OCI-LY7 (cell line): ENCODE results near the gene AP1M1. TPM values are rescaled to one million over a fixed set of nuclear protein-coding genes. Genes with fewer than 3 reads are reported as not detected.
A peak's percentile ranks its signal among the peaks of the same experiment; 100 is the strongest.

ENCODE experiments used
- BruUV-seq: library from RNA; stranded (reverse); fragments of 400-500 nt; replicated peaks from 2 replicates; lab custom pipeline; 2021; lab: Mats Ljungman, UMichigan
- CTCF ChIA-PET: fragments of 300-600 bp; sonication (Branson Sonifier 250); formaldehyde crosslinking; loops from one replicate; lab custom pipeline; 2022; ENCODE audit warnings: antibody characterized with exemption; ENCODE audit not compliant: unreplicated experiment; lab: Charles Lee
- POLR2A ChIA-PET: fragments of 300-600 bp; sonication (Branson Sonifier 250); formaldehyde crosslinking; loops from one replicate; lab custom pipeline; 2022; ENCODE audit warnings: antibody characterized with exemption; lab: Charles Lee
- DNase-seq: peaks from one replicate; pipeline ENCODE4 v3.0.0-alpha.2; 2015; ENCODE audit warnings: low spot score
- H2AFZ ChIP-seq: fragments of 200-600 bp; sonication (generic), shearing (Covaris generic); 2 replicates; pipeline ENCODE4 v1.6.1; 2014; ENCODE audit warnings: mild to moderate bottlenecking, antibody characterized with exemption, low read length, moderate library complexity
- H3K27ac ChIP-seq: fragments of 200-600 bp; sonication (generic); 2 replicates; pipeline ENCODE4 v1.5.1; 2014; ENCODE audit warnings: mixed run types, low read depth, mild to moderate bottlenecking, moderate library complexity, low read length, inconsistent platforms; ENCODE audit not compliant: poor library complexity, severe bottlenecking
- H3K36me3 ChIP-seq: fragments of 200-600 bp; sonication (generic); 2 replicates; pipeline ENCODE4 v1.6.1; 2014; ENCODE audit warnings: mild to moderate bottlenecking, antibody characterized with exemption, low read length, moderate library complexity, mixed read lengths; ENCODE audit not compliant: insufficient read depth
- H3K4me1 ChIP-seq: fragments of 200-600 bp; sonication (generic); 2 replicates; pipeline ENCODE4 v1.5.1; 2014; ENCODE audit warnings: mild to moderate bottlenecking, low read length; ENCODE audit not compliant: insufficient read depth, poor library complexity, severe bottlenecking
- H3K4me2 ChIP-seq: fragments of 200-600 bp; sonication (generic); 2 replicates; pipeline ENCODE4 v1.6.1; 2014; ENCODE audit warnings: mild to moderate bottlenecking, low read length
- H3K4me3 ChIP-seq: fragments of 200-600 bp; sonication (generic); 2 replicates; pipeline ENCODE4 v1.5.1; 2014; ENCODE audit warnings: mild to moderate bottlenecking, low read depth, low read length; ENCODE audit not compliant: poor library complexity, severe bottlenecking
- H3K79me2 ChIP-seq: fragments of 200-600 bp; sonication (generic); 2 replicates; pipeline ENCODE4 v1.6.1; 2016; ENCODE audit warnings: low read depth, mild to moderate bottlenecking, low read length, moderate library complexity, mixed read lengths; ENCODE audit not compliant: insufficient read depth
- H3K9me2 ChIP-seq: fragments of 200-600 bp; sonication (generic); 2 replicates; pipeline ENCODE4 v1.6.1; 2016; ENCODE audit warnings: mild to moderate bottlenecking, low read length, mixed read lengths; ENCODE audit not compliant: insufficient read depth
- H3K9me3 ChIP-seq: fragments of 200-600 bp; sonication (generic); 2 replicates; pipeline ENCODE4 v1.6.1; 2014; ENCODE audit warnings: mild to moderate bottlenecking, mixed run types, low read length, mixed read lengths
- H4K20me1 ChIP-seq: fragments of 200-600 bp; sonication (generic); 2 replicates; pipeline ENCODE4 v1.6.1; 2014; ENCODE audit warnings: mild to moderate bottlenecking, antibody characterized with exemption, low read length, moderate library complexity, mixed read lengths; ENCODE audit not compliant: insufficient read depth
- EZH2phosphoT487 ChIP-seq: fragments of 200-600 bp; sonication (generic); IDR thresholded peaks from 2 replicates; pipeline ENCODE4 v1.6.1; 2018; ENCODE audit warnings: low read depth, borderline replicate concordance, mild to moderate bottlenecking, mixed run types, antibody characterized with exemption, low read length, moderate library complexity, mixed read lengths
- intact Hi-C: fragments of 100-400 bp; cut with micrococcal nuclease; formaldehyde crosslinking; loops from one replicate; pipeline ENCODE4 v1.10.0; 2022; ENCODE audit not compliant: unreplicated experiment
- total RNA-seq, 2 experiments: library from RNA; depleted of rRNA in 1 of 2; stranded (reverse); fragments of >200 nt in 1 of 2; shearing (Covaris generic) in 1 of 2; gene quantifications; 2 replicates each; pipeline ENCODE4 v1.2.3, GENCODE V29; 2014 to 2022
- TF ChIP-seq, protein P1 (sequence below): fragments of 200-600 bp; sonication (generic); conservative IDR thresholded peaks from 2 replicates; pipeline ENCODE4 v1.5.1; 2014; ENCODE audit warnings: mild to moderate bottlenecking, antibody characterized with exemption, low read length, moderate library complexity, mixed read lengths

Gene AP1M1
- total RNA-seq, 2 experiments from 2014 or later = 92.9 to 94.6 TPM

DNA sequence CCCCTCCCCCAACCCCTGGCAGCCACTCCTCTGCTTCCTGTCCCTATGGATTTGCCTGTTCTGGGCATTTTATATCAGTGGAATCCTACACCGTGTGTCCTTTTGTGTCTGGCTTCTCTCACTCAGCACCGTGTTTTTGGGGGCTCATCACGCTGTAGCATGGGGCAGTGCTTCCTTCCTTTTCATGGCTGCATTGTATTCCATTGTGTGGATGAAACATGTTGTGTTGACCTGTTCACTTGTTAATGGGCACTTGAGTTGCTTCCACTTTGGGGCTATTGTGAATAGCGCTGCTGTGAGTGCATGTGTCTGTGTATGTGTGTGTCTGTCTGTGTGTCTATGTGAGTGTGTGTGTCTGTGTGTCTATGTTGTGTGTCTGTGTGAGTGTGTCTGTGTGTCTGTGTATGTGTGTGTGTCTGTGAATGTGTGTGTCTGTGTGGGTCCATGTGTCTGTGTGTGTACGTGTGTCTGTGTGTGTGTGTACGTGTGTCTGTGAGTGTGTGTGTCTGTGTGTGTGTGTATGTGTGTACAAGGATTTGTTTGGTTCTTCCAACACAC is 57.2 kb downstream of the AP1M1 start:
- Histone ChIP-seq H3K4me3 (no peak overlapping the region), H3K27ac (no peak overlapping the region), H3K9me2 (no peaks in the 10 kb centered on the region), H4K20me1 (no peaks in the 10 kb centered on the region), H3K9me3 (no peaks in the 10 kb centered on the region), H3K36me3 (no peaks in the 10 kb centered on the region), H3K4me2 (no peak overlapping the region), H2AFZ (no peak overlapping the region), H3K4me1 (peaks cover 58% of the 10 kb centered on the region), H3K79me2 (no peaks in the 10 kb centered on the region)
- intact Hi-C loops = no loop called here
- CTCF ChIA-PET = no interaction called here
- no peak for DNase-seq
- TF ChIP-seq EZH2phosphoT487 = no peak
- TF ChIP-seq, protein P1, sequence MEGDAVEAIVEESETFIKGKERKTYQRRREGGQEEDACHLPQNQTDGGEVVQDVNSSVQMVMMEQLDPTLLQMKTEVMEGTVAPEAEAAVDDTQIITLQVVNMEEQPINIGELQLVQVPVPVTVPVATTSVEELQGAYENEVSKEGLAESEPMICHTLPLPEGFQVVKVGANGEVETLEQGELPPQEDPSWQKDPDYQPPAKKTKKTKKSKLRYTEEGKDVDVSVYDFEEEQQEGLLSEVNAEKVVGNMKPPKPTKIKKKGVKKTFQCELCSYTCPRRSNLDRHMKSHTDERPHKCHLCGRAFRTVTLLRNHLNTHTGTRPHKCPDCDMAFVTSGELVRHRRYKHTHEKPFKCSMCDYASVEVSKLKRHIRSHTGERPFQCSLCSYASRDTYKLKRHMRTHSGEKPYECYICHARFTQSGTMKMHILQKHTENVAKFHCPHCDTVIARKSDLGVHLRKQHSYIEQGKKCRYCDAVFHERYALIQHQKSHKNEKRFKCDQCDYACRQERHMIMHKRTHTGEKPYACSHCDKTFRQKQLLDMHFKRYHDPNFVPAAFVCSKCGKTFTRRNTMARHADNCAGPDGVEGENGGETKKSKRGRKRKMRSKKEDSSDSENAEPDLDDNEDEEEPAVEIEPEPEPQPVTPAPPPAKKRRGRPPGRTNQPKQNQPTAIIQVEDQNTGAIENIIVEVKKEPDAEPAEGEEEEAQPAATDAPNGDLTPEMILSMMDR = no peak
- POLR2A ChIA-PET = no interaction called here
- BruUV-seq = no TSS peak

DNA sequence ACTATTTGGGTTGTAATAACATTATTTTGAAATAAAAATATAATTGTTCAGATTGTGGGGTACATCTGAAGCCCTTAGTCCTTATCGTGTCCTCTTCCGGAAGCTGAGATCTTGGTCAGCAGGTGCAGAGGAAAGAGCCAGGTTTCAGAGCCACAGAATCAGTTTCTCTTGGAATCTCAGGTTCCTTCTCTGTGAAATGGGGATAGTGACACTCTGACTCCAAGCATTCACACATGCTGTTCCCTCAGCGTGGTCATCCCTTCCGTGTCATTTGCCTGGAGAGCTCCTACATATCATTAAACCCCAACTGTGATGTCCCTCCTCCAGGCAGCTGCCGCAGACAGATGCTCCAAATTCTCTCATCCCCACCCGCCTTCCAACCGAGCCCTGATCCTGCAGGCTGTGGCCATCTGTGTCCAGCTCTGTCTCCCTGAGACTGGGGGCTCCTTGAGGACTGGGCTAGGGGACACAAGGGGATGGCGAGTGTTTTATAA is 59.8 kb downstream of the AP1M1 start:
- Histone ChIP-seq H3K9me3 (no peaks in the 10 kb centered on the region), H2AFZ (peak overlapping the region; percentile 22; the same call in 1 of the 2 replicates), H3K79me2 (no peaks in the 10 kb centered on the region), H3K9me2 (no peaks in the 10 kb centered on the region), H4K20me1 (no peaks in the 10 kb centered on the region), H3K4me3 (no peak overlapping the region), H3K36me3 (no peaks in the 10 kb centered on the region), H3K4me1 (peaks cover 79% of the 10 kb centered on the region), H3K27ac (peak overlapping the region; percentile 91), H3K4me2 (peak overlapping the region; percentile 71)
- no TSS peak for BruUV-seq
- intact Hi-C loops = no loop called here
- DNase-seq = no peak
- TF ChIP-seq, protein P1 = no peak
- no peak for TF ChIP-seq EZH2phosphoT487
- POLR2A ChIA-PET = interaction anchor here (0.6 to 2.1 kb wide), 6 partner anchors 13 to 200 kb away, joined by 3 to 6 read pairs (median 4); no protein-coding TSS in a partner anchor
- CTCF ChIA-PET = interaction anchor here (0.7 kb wide), 1 partner anchor 108 kb away, joined by 3 read pairs; no protein-coding TSS in a partner anchor

DNA sequence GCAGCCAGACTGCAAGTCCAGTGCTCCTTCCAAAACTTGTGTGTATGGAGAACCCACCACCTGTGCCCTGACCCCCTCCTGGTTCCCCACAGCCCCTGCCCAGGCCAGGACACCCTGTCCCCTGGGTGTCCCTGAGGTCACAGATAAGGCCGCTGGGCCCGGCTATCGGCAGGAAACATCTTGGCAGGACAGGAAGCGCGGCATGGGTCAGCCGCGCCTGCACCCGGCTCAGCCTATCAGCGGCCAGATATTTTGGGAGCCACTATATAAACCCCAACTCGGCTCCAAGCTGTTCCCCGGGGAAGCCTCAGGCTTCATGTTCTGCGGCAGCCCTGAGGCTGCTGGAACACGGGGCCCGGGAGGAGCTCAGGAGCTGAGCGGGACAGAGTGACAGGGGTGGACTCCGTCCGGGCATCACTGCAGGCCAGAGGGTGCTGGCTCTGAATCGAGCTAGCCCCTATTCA is 60.8 kb downstream of the AP1M1 start:
- Histone ChIP-seq H3K4me2 (peak overlapping the region; percentile 71), H3K27ac (peak overlapping the region; percentile 91)
- intact Hi-C loops = no loop called here

More for the DNA sequence above, 60.8 kb downstream of the AP1M1 start:
- no peaks in the 10 kb centered on the region for H3K9me2 ChIP-seq
- BruUV-seq = no TSS peak
- H3K4me1 ChIP-seq = peaks cover 79% of the 10 kb centered on the region
- DNase-seq = no peak
- H4K20me1 ChIP-seq = no peaks in the 10 kb centered on the region
- no peaks in the 10 kb centered on the region for H3K36me3 ChIP-seq
- no peaks in the 10 kb centered on the region for H3K79me2 ChIP-seq
- no peaks in the 10 kb centered on the region for H3K9me3 ChIP-seq
- ChIA-PET POLR2A (interaction anchor here (1.1 to 2.1 kb wide), 3 partner anchors 7 to 124 kb away, joined by 3 to 7 read pairs (median 6); no protein-coding TSS in a partner anchor), CTCF (no interaction called here)
- peak overlapping the region; percentile 45 for H3K4me3 ChIP-seq
- TF ChIP-seq, protein P1 = no peak
- TF ChIP-seq EZH2phosphoT487 = no peak
- H2AFZ ChIP-seq = peak overlapping the region; percentile 73; the same call in 1 of the 2 replicates
